ENCODE data around the gene SGSM2. TPM values are rescaled to one million over a fixed set of nuclear protein-coding genes. Genes with fewer than 3 reads are reported as not detected.

Gene SGSM2
- total RNA-seq, 4 donors from 2014 or later = 48.2 to 117 (median 90.4) TPM

DNA sequence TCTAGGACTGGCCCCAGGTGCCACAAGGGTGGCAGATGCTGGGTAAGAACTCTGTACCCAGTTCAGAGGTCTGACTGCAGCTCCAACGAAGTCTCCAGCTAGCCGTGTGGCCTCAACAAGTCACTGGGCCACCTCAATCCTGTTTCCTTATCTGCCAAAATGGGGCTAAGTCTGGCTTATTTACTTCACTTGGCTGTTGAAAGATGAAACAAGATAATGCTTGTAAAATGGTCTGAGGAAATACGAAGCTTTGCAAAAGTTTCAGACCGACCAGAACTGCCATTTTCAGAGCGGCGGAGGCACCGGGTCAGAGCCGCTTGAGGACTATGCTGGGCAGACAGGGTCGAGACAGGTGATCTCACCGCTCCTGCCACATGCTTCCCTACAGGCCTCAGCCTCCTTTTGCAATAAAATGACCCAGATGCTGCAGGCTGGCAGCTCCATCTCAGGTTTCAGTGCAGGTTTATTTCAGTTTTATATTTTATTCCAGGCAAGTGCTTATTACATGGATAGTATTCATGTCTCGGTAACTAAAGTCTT lies 46.4 kb downstream of the SGSM2 start:
- no peak for DNase-seq (ENCODE audit: low spot score in 2 of 2)
- Histone ChIP-seq H3K36me3 (peaks cover 58% of the 10 kb centered on the region), H3K27ac (no peak overlapping the region), H3K27me3 (no peaks in the 10 kb centered on the region), H3K4me3 (no peak overlapping the region), H3K9me3 (no peaks in the 10 kb centered on the region), H3K4me1 (peaks cover 32% of the 10 kb centered on the region)
- 88% methylated on average over 11 of the region's 11 CpGs for WGBS
- TF ChIP-seq, protein P1, sequence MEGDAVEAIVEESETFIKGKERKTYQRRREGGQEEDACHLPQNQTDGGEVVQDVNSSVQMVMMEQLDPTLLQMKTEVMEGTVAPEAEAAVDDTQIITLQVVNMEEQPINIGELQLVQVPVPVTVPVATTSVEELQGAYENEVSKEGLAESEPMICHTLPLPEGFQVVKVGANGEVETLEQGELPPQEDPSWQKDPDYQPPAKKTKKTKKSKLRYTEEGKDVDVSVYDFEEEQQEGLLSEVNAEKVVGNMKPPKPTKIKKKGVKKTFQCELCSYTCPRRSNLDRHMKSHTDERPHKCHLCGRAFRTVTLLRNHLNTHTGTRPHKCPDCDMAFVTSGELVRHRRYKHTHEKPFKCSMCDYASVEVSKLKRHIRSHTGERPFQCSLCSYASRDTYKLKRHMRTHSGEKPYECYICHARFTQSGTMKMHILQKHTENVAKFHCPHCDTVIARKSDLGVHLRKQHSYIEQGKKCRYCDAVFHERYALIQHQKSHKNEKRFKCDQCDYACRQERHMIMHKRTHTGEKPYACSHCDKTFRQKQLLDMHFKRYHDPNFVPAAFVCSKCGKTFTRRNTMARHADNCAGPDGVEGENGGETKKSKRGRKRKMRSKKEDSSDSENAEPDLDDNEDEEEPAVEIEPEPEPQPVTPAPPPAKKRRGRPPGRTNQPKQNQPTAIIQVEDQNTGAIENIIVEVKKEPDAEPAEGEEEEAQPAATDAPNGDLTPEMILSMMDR (IDR thresholded peaks at IDR 0.05) = no peak
- no peak for TF ChIP-seq POLR2AphosphoS5 (IDR thresholded peaks at IDR 0.05)
- no peak for TF ChIP-seq POLR2A (IDR thresholded peaks at IDR 0.05)
- TF ChIP-seq EP300 (IDR thresholded peaks at IDR 0.05) = no peak

DNA sequence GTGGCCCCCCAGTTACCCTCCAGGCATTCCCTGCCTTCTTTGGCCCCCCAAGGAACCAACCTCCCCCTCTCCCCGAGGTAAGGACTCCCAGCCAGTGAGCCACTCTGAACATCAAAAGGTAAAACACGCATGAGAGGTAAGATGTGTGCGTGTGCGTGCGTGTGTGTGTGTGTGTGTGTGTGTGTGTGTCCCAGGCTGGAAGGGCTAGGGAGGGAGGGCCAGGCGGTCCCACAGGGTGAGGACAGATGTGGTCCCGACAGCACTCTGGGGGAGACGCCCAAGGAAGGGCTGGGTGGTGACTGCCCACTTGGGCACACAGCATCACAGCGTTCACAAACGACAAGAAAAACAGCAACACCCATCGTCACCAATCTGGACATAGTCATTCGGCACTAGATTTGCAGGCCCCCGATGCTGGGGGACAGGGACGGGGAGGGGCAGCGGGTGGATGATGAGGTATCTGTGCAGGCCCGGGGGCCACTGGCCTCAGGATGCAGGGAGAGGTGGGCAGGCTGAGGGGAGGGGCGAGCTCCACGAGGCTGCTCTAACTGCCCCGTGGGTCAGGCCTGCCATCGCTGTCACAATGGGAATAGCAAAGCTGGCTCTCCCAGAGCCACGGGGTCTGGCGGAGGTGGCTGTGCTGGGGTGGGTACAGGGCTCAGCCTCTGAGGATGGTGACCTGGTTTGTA lies 47.3 kb downstream of the SGSM2 start:
- Histone ChIP-seq H3K27me3 (no peaks in the 10 kb centered on the region), H3K4me3 (no peak overlapping the region), H3K27ac (no peak overlapping the region), H3K4me1 (peaks cover 34% of the 10 kb centered on the region), H3K36me3 (peaks cover 49% of the 10 kb centered on the region), H3K9me3 (no peaks in the 10 kb centered on the region)
- WGBS = 69% methylated on average over 22 of the region's 22 CpGs
- no peak for DNase-seq (ENCODE audit: low spot score in 2 of 2)
- TF ChIP-seq POLR2AphosphoS5 (IDR thresholded peaks at IDR 0.05) = no peak
- no peak for TF ChIP-seq POLR2A (IDR thresholded peaks at IDR 0.05)
- TF ChIP-seq, protein P1 (IDR thresholded peaks at IDR 0.05) = no peak
- no peak for TF ChIP-seq EP300 (IDR thresholded peaks at IDR 0.05)

DNA sequence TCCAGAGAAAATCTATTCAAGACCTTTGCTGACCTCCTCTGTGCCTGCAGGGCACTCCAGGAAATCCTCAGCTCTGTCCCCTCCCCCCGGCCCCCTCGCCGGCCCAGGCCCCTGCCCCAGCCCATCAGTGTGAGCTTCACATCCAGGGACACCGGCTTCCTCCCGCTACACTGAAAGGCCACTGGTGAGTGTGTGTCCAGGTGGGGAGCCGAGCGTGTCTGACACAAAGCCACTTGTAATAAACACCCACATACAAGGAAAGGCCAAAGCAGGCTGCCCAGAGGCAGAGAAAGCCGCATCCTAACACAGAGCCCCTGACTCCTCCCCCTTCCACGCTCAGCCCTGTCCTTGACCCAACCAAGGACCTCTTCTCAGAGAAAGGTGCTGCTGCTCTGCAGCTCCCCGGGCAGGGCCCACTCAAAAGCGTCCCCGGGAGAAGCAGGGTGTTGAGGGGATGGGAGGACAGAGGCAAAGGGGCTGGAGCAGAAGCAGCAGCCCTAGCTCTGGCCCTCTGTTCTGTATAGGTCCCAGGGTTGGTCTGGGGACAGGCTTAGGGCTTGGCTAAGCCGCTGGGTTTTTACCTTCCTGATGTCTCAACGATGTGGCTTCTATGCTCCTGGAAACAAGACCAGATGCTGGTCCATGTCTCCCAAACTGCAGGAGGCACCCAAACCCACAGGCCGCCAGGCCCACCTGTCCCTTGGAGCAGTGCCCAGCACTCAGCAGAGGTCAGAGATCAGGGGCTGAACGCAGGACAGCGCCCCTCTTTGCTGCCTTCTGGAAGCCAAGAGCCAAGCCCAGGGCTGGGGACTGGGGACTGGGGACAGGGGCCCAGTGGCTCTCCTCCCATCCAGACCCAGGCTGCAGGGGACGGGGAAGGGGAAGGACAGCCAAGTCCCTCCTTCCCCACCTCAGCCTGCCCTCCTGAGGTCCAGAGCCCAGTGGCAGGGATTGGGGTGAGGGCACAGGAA lies 48.2 kb downstream of the SGSM2 start:
- Histone ChIP-seq H3K4me3 (no peak overlapping the region), H3K27ac (no peak overlapping the region), H3K27me3 (no peaks in the 10 kb centered on the region), H3K36me3 (peaks cover 41% of the 10 kb centered on the region), H3K9me3 (no peaks in the 10 kb centered on the region), H3K4me1 (peaks cover 40% of the 10 kb centered on the region)
- WGBS = 76% methylated on average over 13 of the region's 18 CpGs
- TF ChIP-seq POLR2A (IDR thresholded peaks at IDR 0.05) (no peak), EP300 (IDR thresholded peaks at IDR 0.05) (no peak), POLR2AphosphoS5 (IDR thresholded peaks at IDR 0.05) (no peak)
- TF ChIP-seq, protein P1 (IDR thresholded peaks at IDR 0.05) = no peak
- DNase-seq (ENCODE audit: low spot score in 2 of 2) = no peak

DNA sequence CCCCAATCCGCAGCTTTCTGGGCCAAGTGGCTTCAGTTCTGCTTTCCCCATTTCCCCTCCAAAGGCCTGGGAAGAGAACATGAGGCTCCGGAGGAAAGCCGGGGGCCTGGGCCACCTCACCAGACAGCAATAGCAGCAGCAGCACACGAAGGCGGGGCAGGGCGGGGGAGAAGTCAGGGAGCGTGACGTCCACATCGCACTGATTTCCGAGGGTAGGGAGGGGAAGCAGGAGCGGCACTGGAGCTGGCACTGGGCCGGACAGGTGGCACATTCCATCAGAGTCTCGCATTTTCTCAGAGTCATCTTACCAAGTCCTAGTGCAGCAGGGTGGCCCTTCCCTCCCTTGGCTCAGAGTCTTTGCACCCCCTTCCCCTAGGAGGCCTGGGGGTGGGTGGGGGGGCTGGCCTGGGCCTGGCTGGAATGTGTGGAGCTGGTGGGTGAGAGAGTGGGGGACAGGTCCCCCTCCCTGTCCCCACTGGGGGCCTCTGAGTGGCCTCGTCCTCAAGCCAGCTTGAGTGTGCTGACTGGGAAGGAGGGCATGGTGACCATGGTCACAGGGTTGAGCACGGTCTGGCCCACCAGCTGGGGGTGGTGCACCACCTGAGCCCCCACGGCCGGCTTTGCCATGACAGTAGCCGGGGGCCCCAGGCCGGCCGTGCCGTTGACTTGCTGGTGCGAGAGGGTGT lies 49.2 kb downstream of the SGSM2 start:
- Histone ChIP-seq H3K36me3 (peaks cover 31% of the 10 kb centered on the region), H3K27ac (no peak overlapping the region), H3K4me1 (peaks cover 43% of the 10 kb centered on the region), H3K9me3 (no peaks in the 10 kb centered on the region), H3K4me3 (no peak overlapping the region), H3K27me3 (no peaks in the 10 kb centered on the region)
- DNase-seq (ENCODE audit: low spot score in 2 of 2) = no peak
- WGBS = 65% methylated on average over 12 of the region's 22 CpGs
- TF ChIP-seq EP300 (IDR thresholded peaks at IDR 0.05) (no peak), POLR2A (IDR thresholded peaks at IDR 0.05) (no peak), POLR2AphosphoS5 (IDR thresholded peaks at IDR 0.05) (no peak)
- TF ChIP-seq, protein P1 (IDR thresholded peaks at IDR 0.05) = no peak

Data from suprapubic skin (tissue), 4 donors.